22Rv1 (cell line): ENCODE measurements around the gene PRELID3B.

ENCODE experiments used
- H3K27ac ChIP-seq: fragments of 450-650 bp; 2 replicates; pipeline ENCODE4 v1.5.1; 2017
- ZFX ChIP-seq: fragments of 450-650 bp; IDR thresholded peaks from 2 replicates; pipeline ENCODE4 v1.6.1; 2017; ENCODE audit warnings: antibody characterized with exemption, borderline replicate concordance
- TF ChIP-seq, protein P1 (sequence below): fragments of 450-650 bp; IDR thresholded peaks from 2 replicates; pipeline ENCODE4 v1.5.1; 2017; ENCODE audit warnings: mild to moderate bottlenecking

PRELID3B gene

GRCh38 chr20:59033093-59033492 is 9.5 kb downstream of the PRELID3B start:
- TF ChIP-seq ZFX, result no peak
- TF ChIP-seq, protein P1, sequence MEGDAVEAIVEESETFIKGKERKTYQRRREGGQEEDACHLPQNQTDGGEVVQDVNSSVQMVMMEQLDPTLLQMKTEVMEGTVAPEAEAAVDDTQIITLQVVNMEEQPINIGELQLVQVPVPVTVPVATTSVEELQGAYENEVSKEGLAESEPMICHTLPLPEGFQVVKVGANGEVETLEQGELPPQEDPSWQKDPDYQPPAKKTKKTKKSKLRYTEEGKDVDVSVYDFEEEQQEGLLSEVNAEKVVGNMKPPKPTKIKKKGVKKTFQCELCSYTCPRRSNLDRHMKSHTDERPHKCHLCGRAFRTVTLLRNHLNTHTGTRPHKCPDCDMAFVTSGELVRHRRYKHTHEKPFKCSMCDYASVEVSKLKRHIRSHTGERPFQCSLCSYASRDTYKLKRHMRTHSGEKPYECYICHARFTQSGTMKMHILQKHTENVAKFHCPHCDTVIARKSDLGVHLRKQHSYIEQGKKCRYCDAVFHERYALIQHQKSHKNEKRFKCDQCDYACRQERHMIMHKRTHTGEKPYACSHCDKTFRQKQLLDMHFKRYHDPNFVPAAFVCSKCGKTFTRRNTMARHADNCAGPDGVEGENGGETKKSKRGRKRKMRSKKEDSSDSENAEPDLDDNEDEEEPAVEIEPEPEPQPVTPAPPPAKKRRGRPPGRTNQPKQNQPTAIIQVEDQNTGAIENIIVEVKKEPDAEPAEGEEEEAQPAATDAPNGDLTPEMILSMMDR, result no peak
- H3K27ac ChIP-seq, result peak overlapping the region; percentile 77

DNA sequence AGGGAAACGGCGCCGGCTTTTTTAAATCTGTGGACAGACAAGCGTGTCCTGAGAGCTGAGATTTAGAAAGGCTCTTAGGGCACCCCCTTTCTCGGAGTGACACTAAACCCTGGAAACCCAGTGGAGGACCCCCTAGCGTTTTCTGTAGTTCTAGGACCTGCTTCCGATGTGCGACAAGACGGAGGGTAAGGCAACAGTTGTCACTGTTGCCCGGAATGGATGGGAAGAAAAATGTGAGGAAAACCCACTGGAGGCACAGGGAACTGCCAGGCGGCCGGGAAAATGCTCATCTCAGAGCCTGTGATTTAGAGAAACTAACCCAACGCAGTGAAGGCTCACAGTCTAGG is 9.9 kb downstream of the PRELID3B start:
- no peak for TF ChIP-seq ZFX
- TF ChIP-seq, protein P1, result peak; percentile 14
- H3K27ac ChIP-seq, result peak overlapping the region; percentile 77

- no peak for TF ChIP-seq ZFX
- TF ChIP-seq, protein P1, result no peak
- peak within 1 kb of the TSS; percentile 77 for H3K27ac ChIP-seq
These were observed 10.4 kb downstream of the PRELID3B start, which contains the start of gene ATP5F1E for GRCh38 chr20:59032023-59032712. Gene ATP5F1E, minus strand, starts transcription at chr20:59032335. Its CDS starts 84 bp downstream, at chr20:59032251.

GRCh38 chr20:59031564-59032022 is 11.0 kb downstream of the PRELID3B start:
- TF ChIP-seq, protein P1, result no peak
- TF ChIP-seq ZFX, result no peak
- H3K27ac ChIP-seq, result peak overlapping the region; percentile 77

GRCh38 chr20:59030911-59031563 is 11.5 kb downstream of the PRELID3B start:
- TF ChIP-seq ZFX, result no peak
- TF ChIP-seq, protein P1, result no peak
- H3K27ac ChIP-seq, result peak overlapping the region; percentile 77

DNA sequence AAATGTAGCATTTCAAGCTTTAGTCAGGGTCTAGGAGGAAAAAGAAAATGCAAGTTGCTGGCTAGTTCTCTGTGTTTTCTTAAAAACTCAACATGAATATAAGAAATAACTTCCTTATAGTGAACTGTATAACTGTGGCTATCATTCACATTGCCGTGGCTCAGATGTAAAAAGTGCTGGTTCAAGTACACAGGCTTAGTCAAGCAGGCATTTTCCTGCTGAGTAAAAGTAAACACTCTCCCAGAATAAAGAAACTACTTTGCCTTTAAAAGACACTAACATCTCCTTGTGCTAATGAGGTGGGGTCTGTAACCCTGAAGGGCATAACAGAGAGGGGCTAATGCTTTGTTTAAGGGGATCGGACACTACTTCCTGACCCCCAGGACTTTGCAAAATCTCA is 13.8 kb downstream of the PRELID3B start:
- TF ChIP-seq, protein P1, result no peak
- TF ChIP-seq ZFX, result no peak
- H3K27ac ChIP-seq, result no peak overlapping the region

- H3K27ac ChIP-seq, result no peak overlapping the region
- TF ChIP-seq, protein P1, result no peak
- no peak for TF ChIP-seq ZFX
These were observed 14.8 kb downstream of the PRELID3B start for GRCh38 chr20:59027741-59028320.
